Activated CD4-positive, alpha-beta T cell treated with anti-CD3 and anti-CD28 coated beads, Interleukin-2, amount 50 U/mL, for 16 hours (primary cell): ENCODE results near the gene CYB5A.
"Not testable (repeated sequence)": the region's sequence is repeated elsewhere in the genome, so short reads cannot be mapped to it uniquely, and the experiment has no call there.

ENCODE experiments used
- DNase-seq: peaks from one replicate; pipeline ENCODE4 v3.0.0-alpha.2; 2020

CYB5A gene

GRCh38 chr18:74292982-74293381 lies 1.2 kb upstream of the CYB5A start:
- DNase-seq = not testable (repeated sequence)

- DNase-seq = no peak
Measured at GRCh38 chr18:74292541-74292858, 737 bp upstream of the CYB5A start.

- DNase-seq = no peak
Measured at GRCh38 chr18:74291472-74291770, 342 bp downstream of the CYB5A start.

GRCh38 chr18:74290794-74291471 lies 830 bp downstream of the CYB5A start:
- DNase-seq = no peak

GRCh38 chr18:74290021-74290420 lies 1.7 kb downstream of the CYB5A start:
- no peak for DNase-seq

- no peak for DNase-seq
Measured at GRCh38 chr18:74289137-74289536, 2.6 kb downstream of the CYB5A start.

GRCh38 chr18:74288730-74289129 lies 3.0 kb downstream of the CYB5A start:
- no peak for DNase-seq

GRCh38 chr18:74288041-74288440 lies 3.7 kb downstream of the CYB5A start:
- no peak for DNase-seq

- DNase-seq = no peak
Measured at GRCh38 chr18:74286856-74287255, 4.9 kb downstream of the CYB5A start.

GRCh38 chr18:74286106-74286855 lies 5.5 kb downstream of the CYB5A start:
- no peak for DNase-seq

GRCh38 chr18:74285583-74285982 lies 6.2 kb downstream of the CYB5A start:
- DNase-seq = not testable (repeated sequence)

- no peak for DNase-seq
Measured at GRCh38 chr18:74284980-74285355, 6.8 kb downstream of the CYB5A start.

GRCh38 chr18:74284191-74284979 lies 7.4 kb downstream of the CYB5A start:
- DNase-seq = no peak

GRCh38 chr18:74283646-74284045 lies 8.1 kb downstream of the CYB5A start:
- no peak for DNase-seq

- DNase-seq = no peak
Measured at GRCh38 chr18:74282755-74283554, 8.8 kb downstream of the CYB5A start.

- DNase-seq = no peak
Measured at GRCh38 chr18:74281980-74282754, 9.6 kb downstream of the CYB5A start.

- no peak for DNase-seq
Measured at GRCh38 chr18:74281011-74281979, 10.5 kb downstream of the CYB5A start.

- DNase-seq = no peak
Measured at GRCh38 chr18:74278983-74279382, 12.8 kb downstream of the CYB5A start.

GRCh38 chr18:74278058-74278457 lies 13.7 kb downstream of the CYB5A start:
- no peak for DNase-seq

- no peak for DNase-seq
Measured at GRCh38 chr18:74277296-74277695, 14.5 kb downstream of the CYB5A start.

GRCh38 chr18:74276609-74277008 lies 15.2 kb downstream of the CYB5A start:
- no peak for DNase-seq
